A549 (cell line): ENCODE measurements around the gene TSPAN10. TPM values are rescaled to one million over a fixed set of nuclear protein-coding genes. Genes with fewer than 3 reads are reported as not detected.

ENCODE experiments used
- ATAC-seq, 2 experiments: fragments of 200-7000 bp in 1 of 2; fragments of >200 bp in 1 of 2; cut with Nextera tagmentation in 1 of 2; cut with Tn5 transposase in 1 of 2; 3 replicates each; pipeline versions ENCODE4 v1.8.0 to v1.9.1; 2018 to 2020; ENCODE audit warnings: mild to moderate bottlenecking in 1 of 2, moderate library complexity in 1 of 2
- CTCF ChIA-PET: fragments of 300-600 bp; sonication (Branson Sonifier 250); formaldehyde crosslinking; extraction: SDS; loops from one replicate; lab custom pipeline; 2021; ENCODE audit warnings: antibody characterized with exemption, inconsistent platforms; lab: Yijun Ruan, JAX
- POLR2A ChIA-PET: fragments of 350-600 bp; formaldehyde crosslinking; extraction: SDS; loops from one replicate; lab custom pipeline; 2021; ENCODE audit warnings: antibody characterized with exemption, inconsistent platforms; lab: Yijun Ruan, JAX
- DNase-seq, 2 experiments: peaks; one replicate each; pipeline versions ENCODE4 v3.0.0 to v3.0.0-alpha.2; 2011 to 2016; ENCODE audit warnings: low read depth in 1 of 2, low spot score in 1 of 2
- FAIRE-seq: peaks from 2 replicates; lab custom pipeline; 2011; peaks lifted over from hg19 to GRCh38; lab: Jason Lieb, UNC
- H3K27ac ChIP-seq, 2 experiments: fragments of >200 bp; sonication (Bioruptor Twin); formaldehyde crosslinking; 3 replicates each; pipeline ENCODE4 v1.5.1; 2016 to 2017
- H3K4me1 ChIP-seq: fragments of >200 bp; sonication (Bioruptor Twin); formaldehyde crosslinking; 3 replicates; pipeline ENCODE4 v1.6.1; 2016
- H3K4me2 ChIP-seq: fragments of >200 bp; sonication (Bioruptor Twin); formaldehyde crosslinking; 3 replicates; pipeline ENCODE4 v1.6.1; 2016
- H3K4me3 ChIP-seq: fragments of >200 bp; sonication (Bioruptor Twin); formaldehyde crosslinking; 3 replicates; pipeline ENCODE4 v1.5.1; 2016
- H3K9me3 ChIP-seq: fragments of >200 bp; sonication (Bioruptor Twin); formaldehyde crosslinking; 3 replicates; pipeline ENCODE4 v1.6.1; 2016
- BHLHE40 ChIP-seq: IDR thresholded peaks from 2 replicates; pipeline ENCODE4 v1.6.1; 2012; ENCODE audit warnings: low read depth, low read length, inconsistent platforms
- CBX2 ChIP-seq: fragments of 200-600 bp; sonication (generic); IDR thresholded peaks from 2 replicates; pipeline ENCODE4 v1.6.1; 2016; ENCODE audit warnings: low read depth, mild to moderate bottlenecking, borderline replicate concordance
- CBX8 ChIP-seq: fragments of 200-600 bp; sonication (generic); IDR thresholded peaks from 2 replicates; pipeline ENCODE4 v1.6.1; 2016
- CEBPB ChIP-seq, 2 experiments: fragments of >200 bp in 1 of 2; sonication (Bioruptor Twin) in 1 of 2; formaldehyde crosslinking in 1 of 2; IDR thresholded peaks; 2 replicates each; pipeline ENCODE4 v1.6.1; 2012 to 2016
- E2F6 ChIP-seq: IDR thresholded peaks from 2 replicates; pipeline ENCODE4 v1.6.1; 2012; ENCODE audit warnings: low read depth, borderline replicate concordance
- EHF ChIP-seq: fragments of 250-450 bp; sonication (Bioruptor Pico); IDR thresholded peaks from 2 replicates; pipeline ENCODE4 v1.5.0; 2020; ENCODE audit warnings: mild to moderate bottlenecking
- EHMT2 ChIP-seq: fragments of 200-600 bp; sonication (generic); IDR thresholded peaks from 2 replicates; pipeline ENCODE4 v1.6.1; 2016; ENCODE audit warnings: antibody characterized with exemption, low read depth, mild to moderate bottlenecking, moderate library complexity
- FOXS1 ChIP-seq: fragments of 250-450 bp; sonication (Bioruptor Pico); IDR thresholded peaks from 2 replicates; pipeline ENCODE4 v1.5.0; 2020; ENCODE audit warnings: mild to moderate bottlenecking, moderate library complexity
- GATA3 ChIP-seq: IDR thresholded peaks from 2 replicates; pipeline ENCODE4 v1.6.1; 2012; ENCODE audit warnings: borderline replicate concordance
- HDAC2 ChIP-seq: fragments of 200-600 bp; sonication (generic); IDR thresholded peaks from 2 replicates; pipeline ENCODE4 v1.6.1; 2016
- HES2 ChIP-seq: fragments of >200 bp; sonication (Bioruptor Twin); formaldehyde crosslinking; IDR thresholded peaks from 2 replicates; pipeline ENCODE4 v1.6.1; 2016
- HMGXB4 ChIP-seq: fragments of 250-450 bp; sonication (Bioruptor Pico); IDR thresholded peaks from 2 replicates; pipeline ENCODE4 v1.5.0; 2021; ENCODE audit warnings: mild to moderate bottlenecking, moderate library complexity, borderline replicate concordance
- HOXA7 ChIP-seq: fragments of 250-450 bp; sonication (Bioruptor Pico); IDR thresholded peaks from 2 replicates; pipeline ENCODE4 v1.5.0; 2020; ENCODE audit warnings: mild to moderate bottlenecking, moderate library complexity
- HOXB13 ChIP-seq: fragments of 250-450 bp; sonication (Bioruptor Pico); IDR thresholded peaks from 2 replicates; pipeline ENCODE4 v1.5.0; 2020; ENCODE audit warnings: low read depth, mild to moderate bottlenecking, moderate library complexity
- JUNB ChIP-seq: fragments of >200 bp; sonication (Bioruptor Twin); formaldehyde crosslinking; IDR thresholded peaks from 2 replicates; pipeline ENCODE4 v1.6.1; 2016
- KDM1A ChIP-seq: fragments of 200-600 bp; sonication (generic); IDR thresholded peaks from 2 replicates; pipeline ENCODE4 v1.6.1; 2016; ENCODE audit warnings: low read depth, mild to moderate bottlenecking
- MAFK ChIP-seq: fragments of 450-650 bp; IDR thresholded peaks from 2 replicates; pipeline ENCODE4 v1.6.1; 2014; ENCODE audit not compliant: partially characterized antibody
- MAX ChIP-seq: IDR thresholded peaks from 2 replicates; pipeline ENCODE4 v1.6.1; 2012
- MAZ ChIP-seq: fragments of 150-350 bp; IDR thresholded peaks from 2 replicates; pipeline ENCODE4 v1.6.1; 2014; ENCODE audit warnings: antibody characterized with exemption, low read depth, low read length, borderline replicate concordance
- PHF8 ChIP-seq: fragments of 200-600 bp; sonication (generic); IDR thresholded peaks from 2 replicates; pipeline ENCODE4 v1.6.1; 2016; ENCODE audit warnings: low read depth, mild to moderate bottlenecking, antibody characterized with exemption, moderate library complexity, borderline replicate concordance
- RCOR1 ChIP-seq: fragments of 150-350 bp; IDR thresholded peaks from 2 replicates; pipeline ENCODE4 v1.6.1; 2014; ENCODE audit warnings: antibody characterized with exemption, low read length, low read depth
- RFX5 ChIP-seq: fragments of 450-650 bp; IDR thresholded peaks from 2 replicates; pipeline ENCODE4 v1.7.1; 2014; ENCODE audit warnings: antibody characterized with exemption, mild to moderate bottlenecking, moderate library complexity
- RNF2 ChIP-seq: fragments of 200-600 bp; sonication (generic); IDR thresholded peaks from 2 replicates; pipeline ENCODE4 v1.6.1; 2016; ENCODE audit warnings: low read depth, mild to moderate bottlenecking, antibody characterized with exemption, moderate library complexity, borderline replicate concordance
- SMC3 ChIP-seq: fragments of >200 bp; sonication (Bioruptor Twin); formaldehyde crosslinking; IDR thresholded peaks from 3 replicates; pipeline ENCODE4 v1.6.1; 2018; ENCODE audit warnings: inconsistent platforms
- SREBF2 ChIP-seq: fragments of 450-650 bp; IDR thresholded peaks from 2 replicates; pipeline ENCODE4 v1.6.1; 2014; ENCODE audit warnings: mild to moderate bottlenecking, moderate library complexity
- WGBS: methylation state at CpG from one replicate; pipeline ENCODE4 v1.1.6; 2017; ENCODE audit errors: missing lambda C conversion rate; 5-methylcytosine and 5-hydroxymethylcytosine counted together
- polyA plus RNA-seq, 4 experiments: library from polyadenylated mRNA; depleted of rRNA in 3 of 4; stranded (reverse); fragments of >200 nt; fragmentation: RNase III in 1 of 4; extraction: RNeasy Plus Mini Kit Qiagen cat#74134 plus additional on column Dnase treatment in 1 of 4; gene quantifications; 2 replicates in 3 of 4; 3 replicates in 1 of 4; pipeline ENCODE4 v1.2.3, GENCODE V29; 2011 to 2017
- TF ChIP-seq, protein P1 (sequence below): fragments of 150-350 bp; IDR thresholded peaks from 2 replicates; pipeline ENCODE4 v1.6.1; 2014; ENCODE audit warnings: low read depth, mild to moderate bottlenecking, low read length

TSPAN10 gene
- polyA plus RNA-seq, 2 of the 4 experiments (the other 2 are of a cell fraction), result 1.4 to 6.3 TPM

DNA sequence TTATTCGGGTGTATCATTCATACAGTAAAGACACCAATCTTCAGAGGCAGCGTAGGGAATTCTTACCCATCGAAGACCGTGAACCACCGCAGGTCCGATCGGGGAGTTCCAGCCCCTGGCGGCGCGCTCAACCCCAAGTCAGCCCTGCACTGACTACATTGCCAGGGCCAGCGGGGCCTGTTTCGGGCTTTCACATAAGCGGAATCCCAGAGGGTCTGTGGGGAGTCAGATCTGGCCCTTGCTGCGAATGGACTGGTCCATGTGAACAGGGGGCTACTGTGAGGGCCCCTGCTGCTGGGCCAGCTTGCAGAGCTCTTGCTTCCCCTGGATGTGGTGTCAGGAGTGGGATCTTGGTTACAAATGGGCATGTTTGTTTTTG is 11.7 kb downstream of the TSPAN10 start:
- FAIRE-seq (no peak), ATAC-seq (no peak), DNase-seq (no peak)
- POLR2A ChIA-PET, result no interaction called here
- TF ChIP-seq HES2 (no peak), E2F6 (no peak), KDM1A (no peak), SREBF2 (no peak), CEBPB (IDR thresholded peaks at IDR 0.05) (no peak), MAFK (no peak), HOXA7 (CRISPR knock-in tag) (no peak), GATA3 (no peak), JUNB (no peak), RNF2 (no peak), MAZ (no peak), EHMT2 (no peak)
- Histone ChIP-seq H3K4me2 (no peak overlapping the region), H3K27ac (no peak overlapping the region), H3K4me3 (no peak overlapping the region), H3K9me3 (no peaks in the 10 kb centered on the region), H3K4me1 (peaks cover 14% of the 10 kb centered on the region)
- WGBS, result 85% methylated on average over 14 of the region's 14 CpGs
- CTCF ChIA-PET, result interaction anchor here (0.9 to 2.7 kb wide), 5 partner anchors 9 to 357 kb away, joined by 3 to 11 read pairs (median 3); no protein-coding TSS in a partner anchor

DNA sequence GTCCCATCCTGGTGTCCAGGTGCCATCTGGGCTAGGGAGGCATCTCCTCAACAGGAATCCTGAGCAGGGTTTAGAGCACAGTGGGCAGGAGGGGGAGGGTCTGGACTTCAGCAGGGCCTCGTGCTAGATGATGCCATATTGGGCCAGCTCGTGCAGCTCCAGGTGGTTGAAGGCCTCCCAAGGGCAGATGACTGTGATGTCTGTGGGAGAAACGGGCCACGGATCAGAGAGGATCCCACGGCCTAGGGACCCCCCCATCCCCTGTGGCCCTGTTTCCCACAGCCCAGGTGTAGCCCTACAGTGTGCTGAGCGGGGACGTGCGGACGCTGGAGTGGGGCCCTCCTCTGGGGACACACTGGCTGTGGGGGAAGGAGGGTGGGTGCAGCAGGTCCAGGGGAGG is 14.0 kb downstream of the TSPAN10 start:
- peak overlapping the region; percentile 56 for H3K4me2 ChIP-seq
- POLR2A ChIA-PET, result interaction anchor here (0.9 kb wide), 1 partner anchor 9 kb away, joined by 3 read pairs; no protein-coding TSS in a partner anchor
- FAIRE-seq (no peak), ATAC-seq (peak; percentile 3 to 10; a peak in 4 of 6 replicates), DNase-seq (no peak)
- no peak overlapping the region for H3K4me3 ChIP-seq
- TF ChIP-seq HOXA7 (CRISPR knock-in tag) (no peak), CBX8 (no peak), PHF8 (no peak), RCOR1 (no peak), HOXB13 (CRISPR knock-in tag) (no peak), BHLHE40 (no peak), EHF (CRISPR knock-in tag) (no peak), RFX5 (no peak), SMC3 (no peak)
- TF ChIP-seq, protein P1, sequence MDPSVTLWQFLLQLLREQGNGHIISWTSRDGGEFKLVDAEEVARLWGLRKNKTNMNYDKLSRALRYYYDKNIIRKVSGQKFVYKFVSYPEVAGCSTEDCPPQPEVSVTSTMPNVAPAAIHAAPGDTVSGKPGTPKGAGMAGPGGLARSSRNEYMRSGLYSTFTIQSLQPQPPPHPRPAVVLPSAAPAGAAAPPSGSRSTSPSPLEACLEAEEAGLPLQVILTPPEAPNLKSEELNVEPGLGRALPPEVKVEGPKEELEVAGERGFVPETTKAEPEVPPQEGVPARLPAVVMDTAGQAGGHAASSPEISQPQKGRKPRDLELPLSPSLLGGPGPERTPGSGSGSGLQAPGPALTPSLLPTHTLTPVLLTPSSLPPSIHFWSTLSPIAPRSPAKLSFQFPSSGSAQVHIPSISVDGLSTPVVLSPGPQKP, result no peak
- CTCF ChIA-PET, result interaction anchor here (1.2 kb wide), 1 partner anchor 18 kb away, joined by 3 read pairs; no protein-coding TSS in a partner anchor
- peak overlapping the region; percentile 68 to 84 for H3K27ac ChIP-seq
- WGBS, result 83% methylated on average over 8 of the region's 9 CpGs
- H3K9me3 ChIP-seq, result no peaks in the 10 kb centered on the region
- H3K4me1 ChIP-seq, result peaks cover 14% of the 10 kb centered on the region

DNA sequence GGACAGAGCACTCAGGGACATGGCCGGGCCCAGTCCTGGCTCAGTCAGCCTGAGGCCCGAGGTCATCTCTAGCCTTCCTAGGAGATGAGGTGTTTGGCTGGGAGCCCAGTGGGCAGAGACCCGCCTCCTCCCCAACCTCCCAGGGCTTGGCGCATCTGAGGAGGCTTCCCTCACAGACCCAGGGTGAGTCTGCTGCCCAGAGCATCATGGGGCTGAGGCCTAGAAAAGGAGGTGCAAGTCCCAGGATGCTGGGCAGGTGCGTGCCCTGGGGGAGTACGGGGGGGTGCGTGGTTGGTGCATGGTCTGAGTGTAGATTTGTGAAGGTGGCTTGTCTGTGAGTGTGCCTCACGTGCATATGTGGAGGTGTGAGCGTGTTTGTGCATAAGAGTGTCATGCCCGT is 14.7 kb downstream of the TSPAN10 start:
- H3K4me2 ChIP-seq, result peak overlapping the region; percentile 56
- no peak for FAIRE-seq
- CTCF ChIA-PET, result no interaction called here
- peak; percentile 79 to 90 for ATAC-seq
- 45% methylated on average over 10 of the region's 10 CpGs for WGBS
- TF ChIP-seq HMGXB4, result no peak
- TF ChIP-seq CBX2, result no peak
- TF ChIP-seq MAX, result peak; percentile 63; the same call in 1 of the 2 replicates
- TF ChIP-seq HDAC2, result no peak
- TF ChIP-seq FOXS1 (CRISPR knock-in tag), result no peak
- TF ChIP-seq, all 56 proteins: peak for 1
- peaks cover 14% of the 10 kb centered on the region for H3K4me1 ChIP-seq
- peak; percentile 85 to 92 for DNase-seq
- POLR2A ChIA-PET, result no interaction called here
- no peaks in the 10 kb centered on the region for H3K9me3 ChIP-seq
- H3K4me3 ChIP-seq, result no peak overlapping the region
- peak overlapping the region; percentile 68 to 84 for H3K27ac ChIP-seq
